Stimulated activated memory B cell treated with anti-CD40 and anti-IgM and Interleukin-4, amounts not matched to agents 10 μg/mL and 1 μg/mL and 100 μg/mL, for 72 hours (primary cell): ENCODE data around the gene GIT1.

ENCODE experiments used
- ATAC-seq: fragments of 150-1000 bp; cut with Tn5 transposase; 2 replicates; pipeline ENCODE4 v1.10.0; 2021
- H3K27ac Mint-ChIP-seq: one replicate; pipeline ENCODE4 v1.8.0; 2022; ENCODE audit warnings: mild to moderate bottlenecking, mixed read lengths
- H3K27me3 Mint-ChIP-seq: one replicate; pipeline ENCODE4 v1.8.0; 2022; ENCODE audit warnings: mixed read lengths
- H3K36me3 Mint-ChIP-seq: one replicate; pipeline ENCODE4 v1.8.0; 2022; ENCODE audit warnings: mixed read lengths
- H3K4me1 Mint-ChIP-seq: one replicate; pipeline ENCODE4 v1.8.0; 2022; ENCODE audit warnings: mixed read lengths
- H3K4me3 Mint-ChIP-seq: one replicate; pipeline ENCODE4 v1.8.0; 2022; ENCODE audit warnings: mild to moderate bottlenecking, moderate library complexity, mixed read lengths
- H3K9me3 Mint-ChIP-seq: one replicate; pipeline ENCODE4 v1.8.0; 2022; ENCODE audit warnings: mixed read lengths

Gene GIT1

GRCh38 chr17:29571486-29571882, 18.0 kb downstream of the GIT1 start:
- H3K36me3 Mint-ChIP-seq, result peaks cover 38% of the 10 kb centered on the region
- ATAC-seq, result no peak
- H3K4me1 Mint-ChIP-seq, result peaks cover 47% of the 10 kb centered on the region
- no peak overlapping the region for H3K4me3 Mint-ChIP-seq
- peak overlapping the region; percentile 34 for H3K27ac Mint-ChIP-seq
- H3K27me3 Mint-ChIP-seq, result no peaks in the 10 kb centered on the region
- no peaks in the 10 kb centered on the region for H3K9me3 Mint-ChIP-seq

DNA sequence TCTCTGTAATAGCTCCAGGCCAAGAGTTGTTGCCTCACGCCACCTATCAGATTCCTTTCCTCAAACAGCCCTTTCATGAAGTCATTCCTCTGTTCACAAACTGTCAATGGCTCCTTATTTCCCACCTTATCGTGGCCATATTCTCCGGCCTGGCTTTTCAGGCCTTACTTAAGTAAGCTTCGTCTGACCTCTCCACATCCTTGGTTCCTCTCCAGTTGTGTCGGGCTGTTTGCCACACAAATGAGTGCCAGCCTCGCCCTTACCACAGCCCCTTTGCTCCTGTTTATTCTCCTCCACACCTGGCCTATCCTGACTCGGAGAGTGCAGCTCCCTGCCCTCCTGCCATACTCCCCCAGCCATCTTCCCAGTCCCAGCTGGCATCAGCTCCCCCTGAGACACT, 18.9 kb downstream of the GIT1 start:
- Mint-ChIP-seq H3K4me1 (peaks cover 51% of the 10 kb centered on the region), H3K4me3 (peak overlapping the region; percentile 24), H3K27me3 (no peaks in the 10 kb centered on the region), H3K36me3 (peaks cover 28% of the 10 kb centered on the region), H3K9me3 (no peaks in the 10 kb centered on the region), H3K27ac (peak overlapping the region; percentile 1)
- no peak for ATAC-seq

DNA sequence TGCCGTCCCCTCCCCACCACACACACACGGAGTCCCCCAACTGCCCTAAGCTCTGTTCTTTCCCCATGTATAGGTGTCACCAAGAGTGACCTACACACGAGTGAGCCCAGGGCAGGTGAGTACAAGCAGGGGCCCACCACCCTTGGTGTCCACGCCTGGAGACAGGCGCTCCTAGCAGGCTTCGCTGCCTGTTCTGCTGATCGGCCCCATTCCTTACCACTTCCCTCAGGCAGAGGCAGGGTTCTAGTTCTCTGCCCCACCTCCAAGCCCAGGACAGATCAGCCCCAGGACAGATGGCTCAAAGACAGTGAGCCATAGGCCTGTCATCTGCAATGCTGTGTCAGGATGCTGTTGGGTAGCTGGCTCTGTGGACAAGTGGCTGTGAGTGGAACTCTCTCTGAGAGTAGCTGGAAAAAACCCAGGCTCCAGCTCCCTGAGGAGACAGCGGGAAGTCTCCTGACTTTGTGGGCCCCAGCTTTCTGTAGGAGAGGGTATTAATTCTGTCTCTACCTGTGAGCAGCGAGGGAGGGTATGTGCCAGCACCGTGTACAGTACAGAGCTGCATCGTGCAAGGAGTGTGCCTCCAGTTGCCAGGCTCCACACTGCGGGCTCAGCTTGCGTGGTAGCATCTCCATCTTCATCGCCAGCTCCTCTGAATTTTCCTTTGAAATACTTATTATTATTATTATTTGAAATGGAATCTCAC, 20.1 kb downstream of the GIT1 start:
- Mint-ChIP-seq H3K36me3 (peaks cover 19% of the 10 kb centered on the region), H3K27ac (peak overlapping the region; percentile 88), H3K4me1 (peaks cover 43% of the 10 kb centered on the region), H3K9me3 (no peaks in the 10 kb centered on the region), H3K27me3 (no peaks in the 10 kb centered on the region), H3K4me3 (peak overlapping the region; percentile 95)
- no peak for ATAC-seq

GRCh38 chr17:29568331-29569244, 20.9 kb downstream of the GIT1 start, which contains the start of gene TP53I13:
TP53I13 (plus strand) TSS chr17:29568701; CDS start chr17:29568759, 58 bp downstream.
- Mint-ChIP-seq H3K4me1 (peaks cover 36% of the 10 kb centered on the region), H3K4me3 (peak within 1 kb of the TSS; percentile 95), H3K27me3 (no peaks in the 10 kb centered on the region), H3K9me3 (no peaks in the 10 kb centered on the region), H3K36me3 (peaks cover 11% of the 10 kb centered on the region), H3K27ac (peak within 1 kb of the TSS; percentile 88)
- peak; percentile 78 for ATAC-seq

- ATAC-seq, result peak; percentile 79
- peaks cover 33% of the 10 kb centered on the region for H3K4me1 Mint-ChIP-seq
- peak overlapping the region; percentile 88 for H3K27ac Mint-ChIP-seq
- H3K27me3 Mint-ChIP-seq, result no peaks in the 10 kb centered on the region
- peak overlapping the region; percentile 95 for H3K4me3 Mint-ChIP-seq
- H3K9me3 Mint-ChIP-seq, result no peaks in the 10 kb centered on the region
- H3K36me3 Mint-ChIP-seq, result peaks cover 9% of the 10 kb centered on the region
Measured at GRCh38 chr17:29567554-29568330, 21.7 kb downstream of the GIT1 start.

DNA sequence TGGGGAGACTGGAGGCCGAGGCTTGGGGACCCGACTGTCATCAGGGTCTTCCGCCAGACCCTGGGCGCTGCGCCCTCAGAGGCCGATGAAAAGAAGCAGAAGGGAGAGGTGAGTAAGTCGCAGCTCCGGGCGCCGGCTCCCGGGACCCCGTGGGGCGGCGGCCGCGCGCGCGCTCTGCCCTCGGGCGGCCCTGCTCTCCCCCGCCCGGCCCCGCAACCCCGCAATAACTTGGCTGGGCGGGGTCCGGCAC, 22.2 kb downstream of the GIT1 start:
- H3K36me3 Mint-ChIP-seq, result peaks cover 14% of the 10 kb centered on the region
- no peaks in the 10 kb centered on the region for H3K9me3 Mint-ChIP-seq

DNA sequence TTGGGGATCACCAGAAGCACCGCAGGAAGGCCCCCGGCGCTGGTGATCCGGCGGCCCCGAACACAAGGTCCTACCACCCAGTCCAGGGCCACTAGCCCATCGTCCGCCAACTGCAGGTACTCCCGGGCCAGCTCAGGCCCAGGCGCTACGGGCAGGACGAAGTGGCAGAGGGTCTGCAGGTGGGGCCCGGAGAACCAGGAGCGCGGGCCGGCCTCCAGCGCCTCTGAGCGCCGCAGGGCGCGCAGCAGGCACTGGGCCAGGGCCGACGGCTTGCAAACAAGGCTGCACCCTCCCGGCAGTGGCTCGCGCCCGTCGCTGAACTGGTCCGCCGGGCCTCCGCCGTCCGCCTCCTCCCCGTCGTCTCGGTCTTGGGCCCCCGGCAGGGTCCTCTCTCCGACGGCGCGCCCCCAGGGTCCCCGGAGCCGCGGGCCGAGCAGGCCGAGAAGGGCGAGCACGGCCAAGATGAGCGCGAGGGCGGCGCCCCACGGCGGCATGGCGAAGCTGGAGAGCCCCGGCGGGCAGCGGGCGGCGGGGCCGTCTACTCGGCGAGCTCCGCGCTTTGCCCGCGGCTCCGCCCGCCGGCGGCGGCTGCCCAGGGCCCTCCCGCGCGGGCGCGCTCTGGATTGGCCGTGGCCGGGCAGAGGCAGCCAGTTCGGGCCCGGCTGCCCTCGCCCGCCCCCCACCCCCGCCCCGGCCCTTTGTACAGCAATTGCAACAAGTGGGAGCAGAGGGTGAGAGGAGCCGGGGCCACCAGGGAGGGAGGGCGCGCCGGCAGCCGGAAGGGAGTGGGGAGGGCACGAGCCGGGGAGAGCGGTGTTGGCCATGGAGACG, 22.8 kb downstream of the GIT1 start, which contains the start of gene ABHD15:
ABHD15 (minus strand) TSS at position 565 of the 831 bp plus-strand sequence; CDS start at position 494, 71 bp downstream.
- peak within 1 kb of the TSS; percentile 95 for H3K4me3 Mint-ChIP-seq
- peak within 1 kb of the TSS; percentile 88 for H3K27ac Mint-ChIP-seq
- H3K27me3 Mint-ChIP-seq, result no peaks in the 10 kb centered on the region
- ATAC-seq, result peak; percentile 50
- H3K9me3 Mint-ChIP-seq, result no peaks in the 10 kb centered on the region
- H3K36me3 Mint-ChIP-seq, result peaks cover 20% of the 10 kb centered on the region
- H3K4me1 Mint-ChIP-seq, result peaks cover 42% of the 10 kb centered on the region

More for the DNA sequence above, 22.2 kb downstream of the GIT1 start:
- Mint-ChIP-seq H3K4me3 (peak overlapping the region; percentile 95), H3K27me3 (no peaks in the 10 kb centered on the region), H3K4me1 (peaks cover 38% of the 10 kb centered on the region), H3K27ac (peak overlapping the region; percentile 88)
- peak; percentile 46 for ATAC-seq

GRCh38 chr17:29565643-29566472, 23.6 kb downstream of the GIT1 start:
- Mint-ChIP-seq H3K27ac (peak overlapping the region; percentile 88), H3K9me3 (no peaks in the 10 kb centered on the region), H3K27me3 (no peaks in the 10 kb centered on the region), H3K36me3 (peaks cover 20% of the 10 kb centered on the region), H3K4me1 (peaks cover 42% of the 10 kb centered on the region), H3K4me3 (peak overlapping the region; percentile 89)
- peak; percentile 18 for ATAC-seq

GRCh38 chr17:29563816-29564215, 25.6 kb downstream of the GIT1 start:
- H3K27me3 Mint-ChIP-seq, result no peaks in the 10 kb centered on the region
- ATAC-seq, result no peak
- no peak overlapping the region for H3K4me3 Mint-ChIP-seq
- peaks cover 16% of the 10 kb centered on the region for H3K36me3 Mint-ChIP-seq
- H3K4me1 Mint-ChIP-seq, result peaks cover 49% of the 10 kb centered on the region
- H3K27ac Mint-ChIP-seq, result peak overlapping the region; percentile 37
- H3K9me3 Mint-ChIP-seq, result no peaks in the 10 kb centered on the region

DNA sequence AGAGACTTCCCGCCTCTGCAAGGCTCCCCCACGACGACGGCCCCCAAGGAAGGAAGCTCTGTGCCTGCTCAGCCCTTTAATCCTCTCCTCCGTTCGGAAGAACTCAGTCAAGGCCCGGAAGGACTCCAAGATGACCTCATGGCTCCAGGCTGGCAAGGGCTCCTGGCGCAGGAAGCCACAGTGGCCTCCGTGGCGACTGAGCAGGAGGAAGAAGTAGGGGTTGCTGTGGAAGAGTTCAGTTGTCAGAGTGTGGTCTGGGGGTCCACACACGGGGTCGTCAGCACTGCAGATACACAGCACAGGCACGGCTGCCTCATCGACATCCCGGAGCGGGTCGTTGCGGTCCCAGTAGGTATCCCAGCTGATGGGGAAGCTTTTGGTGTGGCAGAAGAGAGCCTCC, 26.8 kb downstream of the GIT1 start:
- peaks cover 16% of the 10 kb centered on the region for H3K36me3 Mint-ChIP-seq
- peak overlapping the region; percentile 95 for H3K27ac Mint-ChIP-seq
- H3K4me1 Mint-ChIP-seq, result peaks cover 60% of the 10 kb centered on the region
- no peak for ATAC-seq
- no peaks in the 10 kb centered on the region for H3K27me3 Mint-ChIP-seq
- H3K4me3 Mint-ChIP-seq, result peak overlapping the region; percentile 67
- no peaks in the 10 kb centered on the region for H3K9me3 Mint-ChIP-seq

- H3K36me3 Mint-ChIP-seq, result peaks cover 16% of the 10 kb centered on the region
- H3K4me1 Mint-ChIP-seq, result peaks cover 67% of the 10 kb centered on the region
- ATAC-seq, result peak; percentile 61
- peak overlapping the region; percentile 95 for H3K27ac Mint-ChIP-seq
- H3K27me3 Mint-ChIP-seq, result no peaks in the 10 kb centered on the region
- H3K9me3 Mint-ChIP-seq, result no peaks in the 10 kb centered on the region
- H3K4me3 Mint-ChIP-seq, result peak overlapping the region; percentile 67
Measured at GRCh38 chr17:29561554-29562517, 27.6 kb downstream of the GIT1 start.

DNA sequence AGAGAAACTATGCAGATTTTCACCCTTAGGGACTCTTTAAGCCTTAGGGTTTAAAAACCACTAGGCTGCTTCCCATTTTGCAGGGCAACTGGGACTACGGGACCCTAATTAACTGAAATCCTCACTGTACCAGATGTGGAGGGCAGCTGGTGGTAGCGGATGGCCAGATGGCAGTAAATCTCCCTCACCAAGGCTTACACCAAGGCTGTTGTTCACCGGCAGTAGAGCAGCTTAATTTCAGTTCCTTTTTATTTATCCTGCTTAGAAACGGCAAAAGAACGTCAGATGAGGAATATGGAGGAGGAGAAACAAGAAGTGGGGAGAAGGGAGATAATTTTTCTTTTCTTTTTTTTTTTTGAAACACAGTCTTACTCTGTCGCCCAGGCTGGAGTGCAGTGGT, 29.1 kb downstream of the GIT1 start:
- Mint-ChIP-seq H3K4me3 (peak overlapping the region; percentile 39), H3K9me3 (no peaks in the 10 kb centered on the region), H3K4me1 (peaks cover 62% of the 10 kb centered on the region), H3K27ac (peak overlapping the region; percentile 95), H3K36me3 (peaks cover 16% of the 10 kb centered on the region), H3K27me3 (no peaks in the 10 kb centered on the region)
- ATAC-seq, result peak; percentile 85

DNA sequence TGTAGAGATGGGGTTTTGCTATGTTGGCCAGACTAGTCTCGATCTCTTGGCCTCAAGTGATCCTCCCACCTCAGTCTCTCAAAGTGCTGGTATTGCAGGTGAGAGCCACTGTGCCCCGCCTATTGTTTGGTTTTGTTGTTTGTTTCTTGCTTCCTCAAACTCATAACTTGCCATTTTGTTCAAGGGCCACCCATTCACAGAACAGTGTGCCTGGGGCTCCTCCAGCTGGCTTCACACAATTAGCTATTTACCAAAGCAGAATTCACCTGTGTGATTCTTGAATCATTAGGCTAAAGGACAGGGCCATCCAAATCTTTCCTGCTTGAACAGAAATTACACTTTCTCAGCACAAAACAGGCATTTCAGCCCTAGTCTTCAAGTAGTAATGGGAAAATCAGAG, 29.8 kb downstream of the GIT1 start:
- Mint-ChIP-seq H3K4me3 (no peak overlapping the region), H3K36me3 (peaks cover 16% of the 10 kb centered on the region), H3K4me1 (peaks cover 68% of the 10 kb centered on the region), H3K27me3 (no peaks in the 10 kb centered on the region), H3K9me3 (no peaks in the 10 kb centered on the region), H3K27ac (peak overlapping the region; percentile 95)
- no peak for ATAC-seq
